Esophagus squamous epithelium (tissue), 5 donors: ENCODE measurements around the gene EIF1. TPM values are rescaled to one million over a fixed set of nuclear protein-coding genes. Genes with fewer than 3 reads are reported as not detected.

ENCODE experiments used
- DNase-seq: peaks from one replicate; lab custom pipeline; 2025; lab: John Stamatoyannopoulos, UW
- H3K27ac ChIP-seq, 4 donors: fragments of 200-600 bp; sonication (generic); one replicate each; pipeline ENCODE4 v1.5.1; 2016 to 2019; ENCODE audit warnings: mild to moderate bottlenecking in 1 of 4
- H3K27me3 ChIP-seq, 4 donors: fragments of 200-600 bp; sonication (generic); 1 replicate in 3 of 4; 2 replicates in 1 of 4; pipeline versions ENCODE4 v1.5.1 to v1.6.0; 2017 to 2021; ENCODE audit warnings: antibody characterized with exemption in 1 of 4
- H3K36me3 ChIP-seq, 3 donors: fragments of 200-600 bp; sonication (generic); one replicate each; pipeline ENCODE4 v1.5.1; 2016 to 2019
- H3K4me1 ChIP-seq, 3 donors: fragments of 200-600 bp; sonication (generic); one replicate each; pipeline ENCODE4 v1.5.1; 2017 to 2019
- H3K4me3 ChIP-seq, 4 donors: fragments of 200-600 bp; sonication (generic); 1 replicate in 3 of 4; 2 replicates in 1 of 4; pipeline ENCODE4 v1.5.1; 2016 to 2019; ENCODE audit warnings: mild to moderate bottlenecking in 2 of 4, moderate library complexity in 1 of 4
- H3K9me3 ChIP-seq, 3 donors: fragments of 200-600 bp; sonication (generic); one replicate each; pipeline ENCODE4 v1.5.1; 2016 to 2019
- CTCF ChIP-seq, 6 experiments: fragments of 450-650 bp in 4 of 6; fragments of 200-600 bp in 2 of 6; sonication (generic) in 2 of 6; IDR thresholded peaks; one replicate each; pipeline ENCODE4 v1.5.1; 2016 to 2019; ENCODE audit warnings: antibody characterized with exemption in 6 of 6, mild to moderate bottlenecking in 4 of 6, moderate library complexity in 4 of 6
- POLR2A ChIP-seq, 4 donors: fragments of 450-650 bp; IDR thresholded peaks; one replicate each; pipeline ENCODE4 v1.6.1; 2017; ENCODE audit warnings: antibody characterized with exemption in 4 of 4, mild to moderate bottlenecking in 4 of 4, moderate library complexity in 3 of 4
- WGBS, 2 donors: methylation state at CpG; one replicate each; pipeline ENCODE4 v1.1.5; 2018; 5-methylcytosine and 5-hydroxymethylcytosine counted together
- intact Hi-C: fragments of 100-400 bp; cut with DNase I; formaldehyde crosslinking; loops from one replicate; pipeline ENCODE4 v1.15.0; 2022
- total RNA-seq, 4 donors: library from RNA; depleted of rRNA; stranded (reverse); fragments of >200 nt; gene quantifications; one replicate each; pipeline ENCODE4 v1.1.0, GENCODE V29; 2016
- donor health status: DM: yes; HTN: yes; CAD: no.

Gene EIF1
- total RNA-seq, 4 donors from 2014 or later: 96.5 to 311 (median 223) TPM

- no peaks in the 10 kb centered on the region for H3K36me3 ChIP-seq
- peak overlapping the region; percentile 95 to 98 (median 97) for H3K27ac ChIP-seq
- 85 to 90% methylated on average over 10 of the region's 10 CpGs for WGBS, 2 donors
- peaks cover 41 to 91% (median 59%) of the 10 kb centered on the region in 3 donors for H3K4me1 ChIP-seq
- no peaks in the 10 kb centered on the region for H3K27me3 ChIP-seq
- no peak for DNase-seq
- H3K4me3 ChIP-seq: no peak overlapping the region
- intact Hi-C loops: loop anchor here (5.0 to 10.0 kb wide), 3 partner anchors 68 to 738 kb away; no protein-coding TSS in a partner anchor
- no peak for TF ChIP-seq CTCF (IDR thresholded peaks at IDR 0.05)
- no peak for TF ChIP-seq POLR2A (IDR thresholded peaks at IDR 0.05)
- no peaks in the 10 kb centered on the region for H3K9me3 ChIP-seq
Measured at GRCh38 chr17:41649923-41650519, 38.7 kb upstream of the EIF1 start.

- Histone ChIP-seq H3K9me3 (no peaks in the 10 kb centered on the region), H3K27ac (peak overlapping the region; percentile 95 to 98 (median 97)), H3K4me1 (peaks cover 37 to 91% (median 57%) of the 10 kb centered on the region in 3 donors), H3K4me3 (peak overlapping the region in 1 of 4 donors; percentile 23), H3K27me3 (no peaks in the 10 kb centered on the region), H3K36me3 (no peaks in the 10 kb centered on the region)
- TF ChIP-seq POLR2A (IDR thresholded peaks at IDR 0.05) (no peak), CTCF (IDR thresholded peaks at IDR 0.05) (no peak)
- WGBS, 2 donors: 54 to 86% methylated on average over 1 to 3 of the region's 15 CpGs
- intact Hi-C loops: no loop called here
- DNase-seq: no peak
Measured at GRCh38 chr17:41650794-41651624, 37.7 kb upstream of the EIF1 start.

GRCh38 chr17:41651625-41652460 is 36.8 kb upstream of the EIF1 start:
- no peak for DNase-seq
- 43 to 62% methylated on average over 4 to 8 of the region's 13 CpGs for WGBS, 2 donors
- Histone ChIP-seq H3K4me3 (peak overlapping the region in 1 of 4 donors; percentile 23), H3K27me3 (no peaks in the 10 kb centered on the region), H3K36me3 (no peaks in the 10 kb centered on the region), H3K27ac (peak overlapping the region; percentile 95 to 98 (median 97)), H3K4me1 (peaks cover 44 to 94% (median 65%) of the 10 kb centered on the region in 3 donors), H3K9me3 (no peaks in the 10 kb centered on the region)
- no peak for TF ChIP-seq CTCF (IDR thresholded peaks at IDR 0.05)
- TF ChIP-seq POLR2A (IDR thresholded peaks at IDR 0.05): no peak
- intact Hi-C loops: no loop called here

- no peaks in the 10 kb centered on the region for H3K9me3 ChIP-seq
- intact Hi-C loops: no loop called here
- H3K4me1 ChIP-seq: peaks cover 47 to 98% (median 68%) of the 10 kb centered on the region in 3 donors
- H3K27ac ChIP-seq: peak overlapping the region; percentile 95 to 98 (median 97)
- H3K27me3 ChIP-seq: no peaks in the 10 kb centered on the region
- no peaks in the 10 kb centered on the region for H3K36me3 ChIP-seq
- TF ChIP-seq CTCF (IDR thresholded peaks at IDR 0.05): no peak
- no peak for TF ChIP-seq POLR2A (IDR thresholded peaks at IDR 0.05)
- 65 to 84% methylated on average over 3 to 4 of the region's 5 CpGs for WGBS, 2 donors
- no peak overlapping the region for H3K4me3 ChIP-seq
- no peak for DNase-seq
Measured at GRCh38 chr17:41652461-41652970, 36.2 kb upstream of the EIF1 start.
